K562 (cell line): ENCODE measurements around the gene VEGFA. TPM values are rescaled to one million over a fixed set of nuclear protein-coding genes. Genes with fewer than 3 reads are reported as not detected.

Experiments
- ARID4B ChIP-seq: sonication (generic); formaldehyde crosslinking; IDR thresholded peaks from 2 replicates; pipeline ENCODE4 v1.8.0; 2022; ENCODE audit warnings: mild to moderate bottlenecking, missing genetic modification reagents
- EZH2 ChIP-seq: IDR thresholded peaks from 2 replicates; pipeline ENCODE4 v1.6.1; 2012; ENCODE audit warnings: low read depth, mild to moderate bottlenecking, inconsistent platforms, low read length, borderline replicate concordance
- HMGN3 ChIP-seq: IDR thresholded peaks from 2 replicates; pipeline ENCODE4 v1.6.1; 2011; ENCODE audit warnings: borderline replicate concordance, low read depth, mild to moderate bottlenecking, mixed read lengths, low read length; ENCODE audit not compliant: insufficient read length; ENCODE audit errors: extremely low read depth
- IRF2 ChIP-seq: sonication (generic); formaldehyde crosslinking; IDR thresholded peaks from 2 replicates; pipeline ENCODE4 v1.8.1; 2022; ENCODE audit warnings: mild to moderate bottlenecking, missing genetic modification reagents
- KLF6 ChIP-seq: fragments of 250-450 bp; sonication (Bioruptor Pico); IDR thresholded peaks from 2 replicates; pipeline ENCODE4 v1.4.0; 2020; ENCODE audit warnings: mild to moderate bottlenecking, moderate library complexity, borderline replicate concordance
- MTF1 ChIP-seq: fragments of 250-450 bp; sonication (Bioruptor Pico); IDR thresholded peaks from 2 replicates; pipeline ENCODE4 v1.9.0; 2021; ENCODE audit warnings: moderate library complexity, mild to moderate bottlenecking, inconsistent platforms, borderline replicate concordance
- PCBP2 ChIP-seq: fragments of 200-400 bp; formaldehyde crosslinking; IDR thresholded peaks from 2 replicates; pipeline ENCODE4 v1.6.1; 2018; ENCODE audit warnings: low read length, low read depth, mild to moderate bottlenecking, moderate library complexity; ENCODE audit not compliant: poor library complexity, severe bottlenecking
- PKNOX1 ChIP-seq: fragments of 450-650 bp; IDR thresholded peaks from 2 replicates; pipeline ENCODE4 v1.6.1; 2016
- PTTG1 ChIP-seq: fragments of 450-650 bp; IDR thresholded peaks from 2 replicates; pipeline ENCODE4 v1.6.1; 2016; ENCODE audit warnings: low read depth, mild to moderate bottlenecking, missing genetic modification characterization, missing compliant biosample characterization
- RBFOX2 ChIP-seq: fragments of 200-400 bp; formaldehyde crosslinking; IDR thresholded peaks from 2 replicates; pipeline ENCODE4 v1.6.1; 2017; ENCODE audit warnings: low read depth, mild to moderate bottlenecking, low read length, moderate library complexity
- RFX5 ChIP-seq: IDR thresholded peaks from 2 replicates; pipeline ENCODE4 v1.6.1; 2011; ENCODE audit warnings: low read depth, mild to moderate bottlenecking, improper control_type of control experiment, low read length
- SP2 ChIP-seq: IDR thresholded peaks from 2 replicates; pipeline ENCODE4 v1.6.1; 2011; ENCODE audit warnings: mild to moderate bottlenecking, low read depth, low read length, moderate library complexity; ENCODE audit not compliant: poor library complexity, severe bottlenecking; ENCODE audit errors: extremely low read depth
- TSHZ1 ChIP-seq: fragments of 250-450 bp; sonication (Bioruptor Pico); IDR thresholded peaks from 2 replicates; pipeline ENCODE4 v1.4.0; 2020; ENCODE audit warnings: mild to moderate bottlenecking, moderate library complexity
- ZSCAN32 ChIP-seq: fragments of 450-650 bp; formaldehyde crosslinking; IDR thresholded peaks from 2 replicates; pipeline ENCODE4 v1.4.0; 2020; ENCODE audit warnings: mild to moderate bottlenecking, moderate library complexity
- polyA plus RNA-seq, 8 experiments: library from polyadenylated mRNA; depleted of rRNA in 4 of 8; stranded (reverse) in 5 of 8; unstranded in 3 of 8; fragments of >200 nt; fragmentation: Nextera tagmentation in 2 of 8; fragmentation: Illumina TruSeq in 1 of 8; extraction: Ambion mirVana in 2 of 8; extraction: Trizol in 1 of 8; gene quantifications; 2 replicates each; pipeline versions ENCODE4 v1.2.1 to v1.2.3, GENCODE V29; 2011 to 2014; ENCODE audit warnings: inconsistent platforms in 1 of 8, missing spikeins in 1 of 8
- total RNA-seq, 7 experiments: library from RNA; depleted of rRNA in 6 of 7; stranded (reverse); fragments of >200 nt in 6 of 7; fragmentation: Illumina TruSeq in 2 of 7; extraction: Trizol in 2 of 7; gene quantifications; 2 replicates each; pipeline versions ENCODE4 v1.2.1 to v1.2.3, GENCODE V29; 2011 to 2021; ENCODE audit warnings: low replicate concordance in 1 of 7
- TF ChIP-seq, protein P1 (sequence below): fragments of 250-450 bp; sonication (Bioruptor Pico); IDR thresholded peaks from 2 replicates; pipeline ENCODE4 v1.8.0; 2021; ENCODE audit warnings: mild to moderate bottlenecking, moderate library complexity

The VEGFA gene
- total and polyA plus RNA-seq, 9 of the 15 experiments (the other 6 are each of a cell fraction or from before 2014, with no cell fraction given), result 14.0 to 271 (median 124) TPM

DNA sequence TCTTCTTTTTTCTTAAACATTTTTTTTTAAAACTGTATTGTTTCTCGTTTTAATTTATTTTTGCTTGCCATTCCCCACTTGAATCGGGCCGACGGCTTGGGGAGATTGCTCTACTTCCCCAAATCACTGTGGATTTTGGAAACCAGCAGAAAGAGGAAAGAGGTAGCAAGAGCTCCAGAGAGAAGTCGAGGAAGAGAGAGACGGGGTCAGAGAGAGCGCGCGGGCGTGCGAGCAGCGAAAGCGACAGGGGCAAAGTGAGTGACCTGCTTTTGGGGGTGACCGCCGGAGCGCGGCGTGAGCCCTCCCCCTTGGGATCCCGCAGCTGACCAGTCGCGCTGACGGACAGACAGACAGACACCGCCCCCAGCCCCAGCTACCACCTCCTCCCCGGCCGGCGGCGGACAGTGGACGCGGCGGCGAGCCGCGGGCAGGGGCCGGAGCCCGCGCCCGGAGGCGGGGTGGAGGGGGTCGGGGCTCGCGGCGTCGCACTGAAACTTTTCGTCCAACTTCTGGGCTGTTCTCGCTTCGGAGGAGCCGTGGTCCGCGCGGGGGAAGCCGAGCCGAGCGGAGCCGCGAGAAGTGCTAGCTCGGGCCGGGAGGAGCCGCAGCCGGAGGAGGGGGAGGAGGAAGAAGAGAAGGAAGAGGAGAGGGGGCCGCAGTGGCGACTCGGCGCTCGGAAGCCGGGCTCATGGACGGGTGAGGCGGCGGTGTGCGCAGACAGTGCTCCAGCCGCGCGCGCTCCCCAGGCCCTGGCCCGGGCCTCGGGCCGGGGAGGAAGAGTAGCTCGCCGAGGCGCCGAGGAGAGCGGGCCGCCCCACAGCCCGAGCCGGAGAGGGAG, 580 bp downstream of the VEGFA start (continued):
- TF ChIP-seq PKNOX1, result peak; percentile 83
- no peak for TF ChIP-seq PCBP2
- peak; percentile 23 for TF ChIP-seq HMGN3
- TF ChIP-seq PTTG1, result no peak
- no peak for TF ChIP-seq IRF2 (CRISPR knock-in tag)
- no peak for TF ChIP-seq EZH2
- TF ChIP-seq ZSCAN32 (CRISPR knock-in tag), result 0 out of 2 replicates have a peak, but pooled peaks have one; percentile 54
- TF ChIP-seq TSHZ1, result no peak
- no peak for TF ChIP-seq MTF1 (CRISPR knock-in tag)
- peak; percentile 60; the same call in 1 of the 2 replicates for TF ChIP-seq ARID4B
- peak; percentile 77 for TF ChIP-seq RBFOX2
- TF ChIP-seq, protein P1, sequence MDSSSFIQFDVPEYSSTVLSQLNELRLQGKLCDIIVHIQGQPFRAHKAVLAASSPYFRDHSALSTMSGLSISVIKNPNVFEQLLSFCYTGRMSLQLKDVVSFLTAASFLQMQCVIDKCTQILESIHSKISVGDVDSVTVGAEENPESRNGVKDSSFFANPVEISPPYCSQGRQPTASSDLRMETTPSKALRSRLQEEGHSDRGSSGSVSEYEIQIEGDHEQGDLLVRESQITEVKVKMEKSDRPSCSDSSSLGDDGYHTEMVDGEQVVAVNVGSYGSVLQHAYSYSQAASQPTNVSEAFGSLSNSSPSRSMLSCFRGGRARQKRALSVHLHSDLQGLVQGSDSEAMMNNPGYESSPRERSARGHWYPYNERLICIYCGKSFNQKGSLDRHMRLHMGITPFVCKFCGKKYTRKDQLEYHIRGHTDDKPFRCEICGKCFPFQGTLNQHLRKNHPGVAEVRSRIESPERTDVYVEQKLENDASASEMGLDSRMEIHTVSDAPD, result no peak
- TF ChIP-seq KLF6 (CRISPR knock-in tag), result no peak
- TF ChIP-seq RFX5, result no peak
- no peak for TF ChIP-seq SP2
